Fibroblast of upper back skin (primary cell): ENCODE measurements around the gene RHEX.
"Not testable (repeated sequence)": the region's sequence is repeated elsewhere in the genome, so short reads cannot be mapped to it uniquely, and the experiment has no call there.

Experiments used
- DNase-seq: peaks from one replicate; pipeline ENCODE4 v3.0.0-alpha.2; 2013

RHEX gene, protein sequence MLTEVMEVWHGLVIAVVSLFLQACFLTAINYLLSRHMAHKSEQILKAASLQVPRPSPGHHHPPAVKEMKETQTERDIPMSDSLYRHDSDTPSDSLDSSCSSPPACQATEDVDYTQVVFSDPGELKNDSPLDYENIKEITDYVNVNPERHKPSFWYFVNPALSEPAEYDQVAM

DNA sequence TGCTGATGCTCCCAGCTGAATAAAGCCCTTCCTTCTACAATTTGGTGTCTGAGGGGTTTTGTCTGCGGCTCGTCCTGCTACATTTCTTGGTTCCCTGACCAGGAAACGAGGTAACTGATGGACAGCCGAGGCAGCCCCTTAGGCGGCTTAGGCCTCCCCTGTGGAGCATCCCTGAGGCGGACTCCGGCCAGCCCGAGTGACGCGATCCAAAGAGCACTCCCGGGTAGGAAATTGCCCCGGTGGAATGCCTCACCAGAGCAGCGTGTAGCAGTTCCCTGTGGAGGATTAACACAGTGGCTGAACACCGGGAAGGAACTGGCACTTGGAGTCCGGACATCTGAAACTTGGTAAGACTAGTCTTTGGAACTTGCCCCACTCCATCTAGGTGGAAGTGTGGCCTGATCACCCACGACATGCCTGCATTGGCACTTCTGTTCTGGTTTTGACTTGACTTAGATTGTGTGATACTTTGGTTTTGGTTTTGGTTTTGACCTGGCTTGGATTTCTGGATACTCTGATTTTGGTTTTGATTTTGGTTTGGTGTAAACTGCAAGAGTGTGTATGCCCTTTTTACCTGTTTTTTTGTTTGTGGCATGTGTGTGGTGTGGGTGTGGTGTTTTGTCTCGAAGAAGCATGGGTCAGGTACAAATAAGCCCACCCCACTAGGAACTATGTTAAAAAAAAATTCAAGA lies at the start of gene RHEX:
RHEX (plus strand) TSS at position 255 of the 692 bp plus-strand sequence. CDS start 44,656 bp downstream, outside the sequence.
- not testable (repeated sequence) for DNase-seq

- DNase-seq: no peak
Observed at GRCh38 chr1:206003854-206004800, 48.8 kb upstream of the RHEX start.

GRCh38 chr1:206004826-206005225 lies 48.1 kb upstream of the RHEX start:
- DNase-seq: peak; percentile 21

DNA sequence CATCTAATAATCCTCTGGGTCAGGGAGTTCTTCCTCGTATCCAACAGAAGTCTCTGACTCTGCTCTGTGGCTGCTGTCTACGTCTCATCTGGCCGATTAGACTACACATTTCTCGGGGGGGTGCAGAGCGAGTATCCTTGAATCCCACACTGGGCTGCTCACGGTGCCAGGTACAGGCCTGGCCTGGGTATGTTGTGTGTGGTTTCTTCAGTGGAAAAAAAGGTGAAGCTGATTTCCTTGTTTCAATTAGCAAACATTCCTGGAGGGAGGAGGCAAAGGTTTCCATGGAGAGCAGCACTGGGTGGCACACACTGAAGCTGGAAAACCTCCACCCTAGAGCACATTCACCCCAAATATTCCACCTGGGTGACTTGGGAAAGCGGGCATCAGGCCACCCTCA lies 47.7 kb upstream of the RHEX start:
- DNase-seq: no peak

- DNase-seq: no peak
Observed at GRCh38 chr1:206005778-206006180, 47.2 kb upstream of the RHEX start.

GRCh38 chr1:206006946-206007345 lies 46.0 kb upstream of the RHEX start:
- DNase-seq: no peak

GRCh38 chr1:206010060-206010459 lies 42.9 kb upstream of the RHEX start:
- DNase-seq: no peak

DNA sequence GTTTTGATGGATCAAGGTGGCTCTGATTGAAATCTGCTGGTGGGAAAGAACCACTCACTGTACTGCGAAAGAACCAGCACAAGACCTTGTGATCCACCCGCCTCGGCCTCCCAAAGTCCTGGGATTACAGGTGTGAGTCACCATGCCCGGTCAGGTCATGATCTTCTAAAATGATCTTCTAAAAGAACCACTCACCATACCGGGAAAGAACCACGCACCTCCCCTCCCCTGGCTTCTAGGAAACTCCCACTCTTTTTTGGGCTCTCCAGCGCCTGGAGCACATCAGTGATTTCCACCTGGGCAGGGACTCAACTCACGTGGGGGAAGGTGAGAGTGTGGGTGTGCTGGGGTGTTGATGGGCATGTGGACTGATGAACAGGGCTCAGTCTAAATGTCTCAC lies 41.9 kb upstream of the RHEX start:
- no peak for DNase-seq

- no peak for DNase-seq
Observed at GRCh38 chr1:206012086-206012859, 40.7 kb upstream of the RHEX start.

- no peak for DNase-seq
Observed at GRCh38 chr1:206013026-206013795, 39.8 kb upstream of the RHEX start.

GRCh38 chr1:206014601-206015000 lies 38.4 kb upstream of the RHEX start:
- DNase-seq: no peak

DNA sequence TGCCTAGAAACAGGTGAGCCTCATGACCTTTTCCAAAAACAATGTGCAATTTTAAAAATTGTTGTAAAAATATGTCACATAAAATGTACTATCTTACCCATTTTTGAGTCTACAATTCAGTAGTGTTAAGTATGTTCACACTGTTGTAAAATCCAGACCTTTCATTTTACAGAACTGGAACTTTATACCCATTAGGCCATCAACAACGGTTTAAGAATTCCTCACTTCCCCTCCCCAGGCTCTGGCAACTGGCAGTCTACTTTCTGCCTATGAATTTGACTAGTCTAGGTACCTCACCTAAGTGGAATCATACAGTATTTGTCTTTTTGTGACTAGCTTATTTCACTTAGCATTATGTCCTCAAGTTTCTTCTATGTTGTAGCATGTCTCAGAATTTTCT lies 37.9 kb upstream of the RHEX start:
- DNase-seq: no peak

DNA sequence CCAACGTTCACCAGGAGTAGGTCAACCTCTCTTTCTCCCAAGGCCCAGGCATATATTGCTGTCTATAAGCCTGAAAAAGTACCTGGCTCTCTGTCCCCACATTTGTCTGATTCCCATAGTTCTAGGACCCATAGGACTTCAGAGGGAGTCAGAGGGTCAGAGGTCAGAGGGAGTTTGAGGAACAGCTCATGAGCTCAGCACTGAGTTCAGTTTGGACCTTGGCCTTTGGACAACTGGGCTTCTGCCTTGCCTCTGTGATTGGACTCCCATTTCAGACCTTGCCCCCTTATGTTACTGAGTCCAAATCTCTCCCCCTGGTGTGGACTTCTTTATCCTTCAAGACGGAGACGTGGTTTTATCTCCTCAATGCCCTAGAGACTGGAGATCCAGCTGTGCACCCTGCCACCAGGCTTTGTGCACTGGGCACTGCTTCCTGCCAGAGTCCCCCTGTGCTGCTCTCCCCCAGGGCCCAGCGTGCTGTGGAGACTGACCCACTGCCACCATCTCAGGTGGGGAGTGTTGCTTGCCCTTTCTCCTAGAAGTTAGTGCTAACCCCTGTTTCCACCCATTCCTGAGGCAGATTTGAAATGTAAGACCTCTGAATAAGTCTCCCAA lies 32.5 kb upstream of the RHEX start:
- DNase-seq: no peak

DNA sequence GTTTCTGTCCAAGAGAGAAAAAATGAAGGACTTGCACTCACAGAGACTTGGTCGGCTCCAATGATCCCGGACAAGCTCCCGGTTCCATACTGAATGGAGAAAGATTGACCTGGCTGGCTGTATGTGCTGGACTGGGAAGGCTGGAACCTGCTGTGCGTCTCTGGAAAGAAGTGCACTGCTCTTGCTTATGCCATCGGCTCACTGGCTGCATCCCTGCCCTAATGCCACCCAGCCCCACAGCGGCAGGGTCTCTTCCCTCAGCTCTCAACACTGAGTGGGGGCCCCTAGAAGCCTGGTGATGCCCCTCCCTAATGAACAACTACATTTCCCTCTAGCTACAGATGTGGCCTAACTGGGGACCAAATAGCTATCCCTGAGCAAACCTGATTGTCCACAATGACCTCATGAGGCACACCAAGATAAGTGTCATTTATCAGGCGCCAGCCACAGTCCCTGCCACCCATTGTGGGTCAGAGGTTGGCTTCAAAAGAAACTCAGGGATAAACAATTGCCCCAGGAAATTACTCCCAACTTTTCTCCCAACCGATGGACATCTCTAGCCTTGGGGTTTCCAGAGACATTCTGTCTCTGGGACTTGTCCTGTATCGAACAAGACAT lies 31.9 kb upstream of the RHEX start:
- no peak for DNase-seq

DNA sequence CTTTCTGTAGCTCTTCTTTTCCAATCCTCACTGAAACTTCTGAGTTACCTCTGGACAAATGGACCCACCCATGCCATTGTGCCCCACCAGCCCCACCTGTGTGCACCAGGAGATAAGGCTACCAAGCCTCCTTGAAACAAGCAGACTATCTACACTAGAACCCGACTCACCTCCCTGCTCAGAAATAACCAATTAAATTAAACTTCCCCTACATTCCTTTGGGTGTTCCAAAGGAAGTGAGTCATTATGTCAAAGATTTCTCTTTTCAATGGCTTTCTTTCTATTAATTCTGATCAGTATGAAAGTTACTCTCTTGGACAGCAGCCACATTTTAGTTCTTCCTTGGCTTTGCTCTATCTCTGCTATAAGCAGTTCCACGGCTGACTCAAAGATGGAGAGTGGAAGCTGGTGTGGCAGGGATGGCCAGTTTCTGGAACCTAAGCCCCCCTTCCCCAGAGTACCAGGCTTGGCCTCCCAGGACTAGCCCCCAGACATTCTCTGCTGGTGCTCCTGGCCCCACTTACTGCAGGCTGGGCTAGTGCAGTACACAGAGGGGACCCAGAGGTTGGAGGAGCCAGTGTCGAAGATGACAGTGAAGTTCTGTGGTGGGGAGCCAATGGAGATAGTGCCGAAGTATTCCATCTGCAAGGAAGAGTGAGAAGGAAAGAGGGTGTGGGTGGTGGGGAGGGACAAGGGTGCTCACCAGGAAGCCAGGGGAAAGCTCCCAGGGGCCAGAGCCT lies 31.2 kb upstream of the RHEX start:
- peak; percentile 74 for DNase-seq

DNA sequence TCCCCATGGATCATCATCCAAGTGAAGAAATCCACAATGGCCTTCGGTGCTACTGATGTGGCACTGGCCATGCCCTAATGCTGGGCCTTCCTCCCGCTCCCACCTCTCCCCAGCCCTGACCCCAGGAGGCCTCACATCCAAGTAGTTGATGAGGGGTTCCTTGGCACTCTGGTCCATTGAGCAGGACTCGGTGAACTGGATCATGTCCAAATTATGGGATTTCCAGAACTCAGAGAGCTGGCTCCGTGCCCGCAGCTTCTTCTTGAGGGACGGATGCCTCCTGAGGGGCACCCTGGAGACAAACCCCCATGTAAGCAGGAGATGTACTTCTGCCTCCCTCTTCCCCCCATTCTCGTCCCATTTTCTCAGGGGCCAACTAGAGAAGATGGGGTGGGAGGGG lies 30.2 kb upstream of the RHEX start:
- no peak for DNase-seq

DNA sequence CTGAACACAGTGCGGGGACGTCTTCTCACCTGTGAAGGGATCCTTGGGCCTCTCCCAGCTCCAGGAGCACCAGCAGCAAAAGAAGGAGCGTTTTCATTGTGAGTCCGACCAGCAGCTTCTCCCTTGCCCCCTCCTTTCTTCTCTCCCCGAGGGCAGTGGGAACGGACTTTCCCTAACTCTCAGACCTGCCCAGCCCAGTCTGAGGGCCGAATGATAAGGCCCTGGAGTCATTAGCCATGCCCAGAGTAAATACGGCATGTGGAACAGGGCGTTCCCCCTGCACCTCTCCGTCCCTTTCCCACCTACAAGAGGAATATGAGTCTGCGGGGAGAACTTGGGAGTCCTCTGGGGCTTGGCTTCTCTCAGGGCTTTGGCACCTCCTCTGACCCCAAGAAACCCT lies 29.3 kb upstream of the RHEX start, which contains the start of gene CTSE:
CTSE (minus strand) TSS at position 201 of the 400 bp plus-strand sequence; CDS start at position 97, 104 bp downstream.
- no peak for DNase-seq

- DNase-seq: no peak
Observed at GRCh38 chr1:206025283-206025820, 27.6 kb upstream of the RHEX start.

- peak; percentile 54 for DNase-seq
Observed at GRCh38 chr1:206029484-206029883, 23.5 kb upstream of the RHEX start.

DNA sequence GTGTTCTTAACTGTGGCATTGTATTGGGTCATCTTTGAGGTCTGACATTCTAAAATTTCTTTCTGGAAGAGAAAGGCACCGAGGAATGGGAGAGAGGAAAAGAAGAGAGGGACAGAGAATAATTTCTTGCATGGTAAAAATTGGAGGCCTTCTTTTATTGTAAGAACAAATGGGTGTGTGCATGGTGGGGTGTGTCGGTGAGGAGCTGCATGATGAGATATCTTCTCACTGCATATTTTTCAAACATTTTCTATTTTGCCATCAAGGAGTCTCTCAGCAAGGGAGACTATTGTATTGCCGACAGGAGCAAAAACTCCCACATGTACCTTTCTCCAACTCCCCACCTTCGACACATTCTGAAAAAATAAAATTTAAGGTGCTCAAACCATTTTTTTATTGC lies 22.8 kb upstream of the RHEX start:
- DNase-seq: no peak
